NCI-H748 (cell line): ENCODE measurements around the gene IQCK.
"Not testable (repeated sequence)": the region's sequence is repeated elsewhere in the genome, so short reads cannot be mapped to it uniquely, and the experiment has no call there.

Experiments
- DNase-seq: peaks from one replicate; lab custom pipeline; 2025; ENCODE audit not compliant: unreplicated experiment; lab: John Stamatoyannopoulos, UW

The IQCK gene

GRCh38 chr16:19801369-19801768 is 83.3 kb downstream of the IQCK start:
- not testable (repeated sequence) for DNase-seq

- DNase-seq = not testable (repeated sequence)
Measured at GRCh38 chr16:19801824-19802223, 83.8 kb downstream of the IQCK start.

- no peak for DNase-seq
Measured at GRCh38 chr16:19802612-19803011, 84.5 kb downstream of the IQCK start.

- peak; percentile 98 for DNase-seq
Measured at GRCh38 chr16:19804538-19805323, 86.7 kb downstream of the IQCK start.

GRCh38 chr16:19805459-19806162 is 87.5 kb downstream of the IQCK start:
- no peak for DNase-seq

GRCh38 chr16:19808061-19808641 is 90.1 kb downstream of the IQCK start:
- no peak for DNase-seq

- DNase-seq = no peak
Measured at GRCh38 chr16:19809121-19809635, 91.1 kb downstream of the IQCK start.

- no peak for DNase-seq
Measured at GRCh38 chr16:19809693-19810092, 91.6 kb downstream of the IQCK start.

- DNase-seq = no peak
Measured at GRCh38 chr16:19810817-19811731, 93.0 kb downstream of the IQCK start.

GRCh38 chr16:19812986-19813385 is 94.9 kb downstream of the IQCK start:
- DNase-seq = no peak

- DNase-seq = no peak
Measured at GRCh38 chr16:19815418-19815817, 97.3 kb downstream of the IQCK start.

GRCh38 chr16:19817122-19817521 is 99.1 kb downstream of the IQCK start:
- no peak for DNase-seq

GRCh38 chr16:19817875-19818274 is 99.8 kb downstream of the IQCK start:
- DNase-seq = no peak

GRCh38 chr16:19822533-19822932 is 104.5 kb downstream of the IQCK start:
- DNase-seq = no peak

- no peak for DNase-seq
Measured at GRCh38 chr16:19823322-19823721, 105.3 kb downstream of the IQCK start.

- no peak for DNase-seq
Measured at GRCh38 chr16:19824216-19824615, 106.1 kb downstream of the IQCK start.

GRCh38 chr16:19829844-19830692 is 112.0 kb downstream of the IQCK start:
- DNase-seq = no peak

GRCh38 chr16:19830902-19831560 is 113.0 kb downstream of the IQCK start:
- no peak for DNase-seq

- no peak for DNase-seq
Measured at GRCh38 chr16:19831678-19832077, 113.6 kb downstream of the IQCK start.
